HG03280 (cell line): Measurements from ENCODE around the gene TKT.

Experiments used
- ATAC-seq: cut with Tn5 transposase; IDR thresholded peaks from one replicate; pipeline ENCODE4 v1.9.1; 2021; ENCODE audit warnings: mild to moderate bottlenecking, moderate library complexity; ENCODE audit not compliant: unreplicated experiment

TKT gene

DNA sequence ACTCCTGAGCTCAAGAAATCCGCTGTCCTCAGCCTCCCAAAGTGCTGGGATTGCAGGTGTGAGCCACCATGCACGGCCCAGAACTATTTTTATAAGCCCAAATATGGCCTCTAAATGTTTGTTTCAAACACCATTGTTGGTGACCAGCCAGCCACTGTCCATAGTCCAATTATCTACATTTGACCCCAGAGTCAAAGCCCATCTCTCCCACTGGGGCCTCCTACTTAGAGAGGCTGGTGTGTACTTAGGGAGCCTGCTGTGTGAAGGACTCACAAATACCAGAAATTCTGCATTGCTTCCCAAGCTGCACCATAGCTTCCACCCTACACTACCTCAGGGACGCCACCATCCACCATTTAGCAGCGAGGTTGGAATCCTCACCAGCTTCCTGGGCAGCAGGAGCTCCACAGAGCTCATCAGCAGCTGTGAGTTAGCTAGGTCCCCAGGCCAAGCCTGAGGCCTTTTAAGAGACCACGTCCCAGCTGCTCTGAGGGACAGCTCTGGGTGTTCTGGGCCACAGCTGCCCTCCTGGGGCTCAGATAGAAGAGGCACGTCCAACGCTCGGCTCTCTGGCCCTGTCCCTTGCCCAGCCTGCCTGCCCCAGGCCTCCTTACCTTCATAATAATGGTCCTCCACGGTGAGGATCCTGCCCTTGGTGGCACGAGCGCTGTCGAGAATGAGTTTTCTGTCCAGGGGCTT is 29.5 kb downstream of the TKT start:
- no peak for ATAC-seq

DNA sequence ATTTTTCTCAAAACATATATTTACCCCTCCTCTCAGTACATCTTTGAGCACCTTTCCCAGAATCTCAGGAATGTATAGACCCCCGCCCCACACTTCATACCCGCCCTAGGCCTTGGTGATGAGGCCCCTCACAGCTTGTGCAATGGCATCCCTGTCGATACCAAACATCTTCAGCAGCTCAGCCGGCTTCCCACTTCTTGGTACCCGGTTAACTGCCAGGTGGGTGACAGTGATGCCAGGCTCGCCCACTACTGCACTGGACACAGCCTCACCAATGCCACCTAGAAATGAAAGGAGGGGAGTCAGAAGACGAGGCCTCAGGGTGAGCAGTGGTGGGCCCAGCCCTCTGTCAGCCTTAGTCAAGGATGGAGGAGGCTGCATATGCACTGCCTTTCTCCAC is 30.2 kb downstream of the TKT start:
- ATAC-seq = no peak

DNA sequence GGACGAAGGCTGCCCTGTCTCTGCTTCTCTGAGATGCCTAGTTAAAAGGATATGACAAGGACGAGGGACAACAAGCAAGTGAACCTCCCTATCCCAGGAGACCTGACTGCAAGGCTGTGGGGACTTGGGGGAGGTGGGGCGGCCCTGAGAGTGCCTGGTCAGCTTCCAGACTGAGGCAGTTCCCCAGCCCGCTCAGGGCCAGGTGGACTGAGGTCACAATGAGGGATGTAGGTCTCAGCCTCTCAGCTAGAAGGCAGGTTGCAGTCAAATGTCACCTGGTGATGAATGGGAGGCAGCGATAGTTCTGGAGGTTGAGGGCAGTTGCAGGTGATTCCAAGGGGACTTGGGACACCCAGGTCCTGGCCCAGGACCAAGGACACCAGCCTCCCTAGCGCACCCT is 30.6 kb downstream of the TKT start:
- no peak for ATAC-seq

DNA sequence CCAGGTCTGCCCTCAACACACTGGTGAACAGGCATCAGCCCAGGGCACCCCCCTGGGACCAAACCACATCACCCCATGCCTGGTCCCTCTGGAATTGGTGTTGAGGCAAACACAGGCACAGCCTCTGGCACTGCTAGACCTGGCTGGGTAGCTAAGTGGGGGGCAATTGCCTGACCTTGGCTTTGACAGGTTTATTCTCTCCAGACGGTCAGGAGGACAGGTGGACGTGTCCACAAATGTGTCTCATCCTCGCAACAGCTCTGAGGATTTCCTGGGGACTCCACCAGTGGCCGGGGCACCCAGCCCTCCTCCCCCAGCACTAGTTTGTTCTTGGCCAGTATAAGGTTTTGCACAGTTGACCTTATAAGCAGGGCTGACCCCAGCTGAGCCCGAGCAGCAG is 31.3 kb downstream of the TKT start:
- no peak for ATAC-seq

DNA sequence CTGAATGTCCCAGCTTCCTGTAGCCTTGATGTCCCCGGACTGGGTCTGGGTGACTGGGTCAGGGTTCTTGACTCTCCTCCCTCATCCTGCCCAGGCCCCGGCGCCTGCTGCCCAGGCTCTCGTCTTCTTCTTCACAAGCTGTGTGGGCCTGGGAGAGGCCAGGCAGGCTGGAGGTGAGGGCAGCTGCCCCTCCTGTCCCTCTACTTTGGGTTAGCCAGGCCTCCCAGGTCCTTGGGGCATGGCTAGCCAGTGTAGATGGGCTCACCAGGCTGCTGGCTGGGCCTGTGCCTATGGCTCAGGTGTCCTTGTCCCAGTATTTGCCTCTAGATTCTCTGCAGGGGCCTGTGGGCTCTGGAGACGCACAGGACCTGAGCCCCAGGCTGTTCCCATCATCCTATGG is 31.8 kb downstream of the TKT start:
- no peak for ATAC-seq

DNA sequence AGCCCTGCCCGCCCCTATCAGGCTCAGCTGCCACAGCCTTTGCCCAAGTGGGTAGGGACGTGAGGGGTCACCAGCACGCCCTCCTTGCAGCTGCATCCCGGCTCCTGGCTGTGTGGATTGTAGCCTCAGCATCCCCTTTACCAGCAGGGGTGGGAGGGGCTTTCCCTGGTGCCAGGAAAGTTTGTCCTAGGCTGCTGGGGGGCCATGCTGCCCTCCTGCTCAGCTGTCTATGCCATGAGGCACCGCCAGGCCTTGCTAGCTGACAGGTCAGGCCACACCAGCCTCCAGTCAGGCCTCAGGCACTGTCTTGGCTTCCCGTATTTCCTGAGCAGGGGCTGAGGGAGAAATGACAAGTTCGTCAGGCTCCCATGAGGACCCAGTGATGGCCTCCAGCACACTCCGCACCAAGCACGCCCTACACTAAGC is 32.3 kb downstream of the TKT start:
- ATAC-seq = no peak

DNA sequence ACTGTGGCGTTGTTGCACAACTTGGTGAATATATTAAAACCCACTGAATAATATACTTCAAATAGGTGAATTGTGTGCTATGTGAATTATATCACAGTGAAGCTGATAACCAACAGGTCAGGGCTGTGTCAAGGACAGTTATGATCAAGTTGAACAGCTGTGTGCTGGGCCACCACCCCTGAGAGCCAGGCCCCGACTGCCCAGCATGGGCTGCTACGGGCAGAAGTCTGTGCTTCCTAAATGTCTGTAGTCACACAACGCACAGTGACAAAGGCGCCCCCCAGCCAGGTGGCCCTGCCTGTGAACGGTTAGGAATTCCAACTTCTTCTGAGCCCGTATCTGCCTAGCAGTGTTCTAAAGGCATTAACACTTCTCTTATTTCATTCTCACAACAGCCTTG is 32.8 kb downstream of the TKT start:
- ATAC-seq = no peak

DNA sequence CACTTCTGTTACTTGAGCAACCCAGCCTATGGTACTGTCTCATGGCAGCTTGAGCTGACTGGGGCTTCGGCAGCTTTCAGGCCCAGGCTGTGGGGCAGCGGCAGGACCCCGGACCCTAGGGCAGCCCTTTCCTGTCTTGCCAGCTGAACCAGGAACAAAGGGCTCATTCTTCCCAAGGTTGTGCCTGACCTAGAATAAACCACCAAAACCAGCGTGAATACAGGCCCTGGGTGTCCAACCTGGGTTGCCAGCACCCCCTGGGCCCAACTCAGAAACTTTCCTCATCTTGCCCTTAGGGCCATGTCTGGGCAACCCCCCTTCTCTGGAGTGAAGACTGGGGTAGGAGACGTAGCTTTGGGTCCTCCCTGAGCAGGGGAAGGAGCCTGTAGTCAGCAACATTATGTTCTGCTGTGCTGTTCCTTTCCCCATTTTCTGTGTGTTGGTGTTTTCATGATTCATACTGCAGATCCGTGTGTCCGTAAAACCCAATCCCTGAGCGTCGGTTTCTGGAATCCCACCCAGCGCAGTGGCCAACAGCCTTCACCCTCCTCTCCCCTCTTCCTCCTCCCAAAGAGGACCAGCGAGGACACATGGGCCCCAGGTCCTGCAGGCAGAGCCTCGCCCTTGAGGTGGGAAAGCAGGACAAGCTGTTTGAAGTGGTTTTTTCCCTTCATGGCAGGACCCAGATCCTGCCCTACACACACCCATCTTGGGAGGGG is 33.5 kb downstream of the TKT start:
- ATAC-seq = no peak

DNA sequence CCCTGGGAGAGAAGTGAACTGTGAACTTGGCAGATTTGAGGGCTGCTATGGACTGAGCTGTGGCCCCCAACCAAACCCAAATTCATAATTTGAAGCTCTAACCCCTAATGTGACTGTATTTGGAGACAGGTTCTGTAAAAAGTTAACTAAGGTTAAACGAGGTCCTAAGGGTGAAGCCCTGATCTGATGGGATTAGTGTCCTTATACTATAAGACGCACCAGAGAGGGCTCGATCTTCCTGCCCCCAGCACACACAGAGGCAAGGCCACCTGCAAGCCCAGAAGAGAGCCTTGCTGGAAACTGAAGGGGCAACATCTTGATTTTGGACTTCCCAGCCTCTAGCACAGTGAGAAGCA is 34.0 kb downstream of the TKT start:
- ATAC-seq = no peak

DNA sequence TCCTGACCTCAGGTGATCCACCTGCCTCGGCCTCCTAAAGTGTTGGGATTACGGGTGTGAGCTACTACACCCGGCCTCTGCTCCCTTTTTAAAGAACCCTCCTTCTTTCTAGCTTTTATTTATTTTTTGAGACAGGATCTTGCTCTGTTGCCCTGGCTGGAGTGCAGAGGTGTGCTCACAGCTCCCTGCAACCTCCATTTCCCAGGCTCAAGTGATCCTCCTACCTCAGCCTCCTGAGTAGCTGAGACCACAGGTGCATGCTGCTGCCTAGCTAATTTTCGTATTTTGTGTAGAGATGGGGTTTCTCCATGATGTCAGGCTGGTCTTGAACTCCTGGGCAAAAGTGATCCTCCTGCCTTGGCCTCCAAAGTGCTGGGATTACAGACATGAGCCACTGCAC is 34.5 kb downstream of the TKT start:
- ATAC-seq = no peak

DNA sequence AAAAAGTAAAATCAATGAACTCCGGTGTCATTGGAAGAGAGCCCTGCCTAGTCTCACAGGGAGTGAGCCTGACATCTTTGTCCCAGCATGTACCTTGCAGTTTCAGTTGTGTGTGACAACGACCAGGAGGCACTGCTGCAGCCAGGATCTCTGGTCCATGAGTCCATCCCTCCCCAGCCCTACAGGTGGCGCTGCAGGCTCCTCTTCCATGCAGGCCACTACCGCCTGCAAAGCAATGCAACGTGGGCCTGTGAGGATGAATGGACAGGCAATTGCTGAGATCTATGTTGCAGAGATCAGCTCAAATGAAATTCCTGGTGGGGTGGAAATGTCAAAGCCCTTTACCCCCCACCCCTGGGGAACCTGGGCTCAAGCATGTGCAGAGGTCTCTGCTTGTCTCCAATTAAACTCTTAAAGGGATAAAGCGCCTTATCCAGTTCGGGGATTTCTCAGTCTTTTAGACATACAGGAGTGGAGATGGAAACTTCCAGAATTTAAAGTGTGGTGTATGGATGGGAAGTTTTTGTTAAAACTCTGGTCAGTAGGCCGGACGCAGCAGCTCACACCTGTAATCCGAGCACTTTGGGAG is 35.8 kb downstream of the TKT start:
- peak; percentile 84 for ATAC-seq

DNA sequence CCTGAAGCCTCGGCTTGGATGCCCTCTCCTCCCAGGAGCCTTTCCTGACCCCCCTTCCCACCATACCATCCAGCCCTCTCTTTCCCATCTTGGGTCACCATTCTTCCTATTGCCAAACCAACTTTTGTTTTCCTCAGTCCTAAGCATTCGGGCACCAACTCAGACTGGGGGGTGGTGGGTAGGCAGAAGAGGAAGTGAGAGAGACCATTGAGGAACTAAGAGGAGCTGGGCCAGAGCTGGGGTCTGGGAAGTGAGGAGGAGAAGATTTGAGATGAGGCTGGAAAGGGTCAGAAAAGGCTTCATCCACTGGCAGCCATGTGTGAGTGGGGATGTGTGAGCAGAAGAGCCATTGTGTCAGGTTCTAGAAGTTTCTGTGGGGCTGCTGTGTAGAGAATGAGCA is 37.7 kb downstream of the TKT start:
- ATAC-seq = no peak

DNA sequence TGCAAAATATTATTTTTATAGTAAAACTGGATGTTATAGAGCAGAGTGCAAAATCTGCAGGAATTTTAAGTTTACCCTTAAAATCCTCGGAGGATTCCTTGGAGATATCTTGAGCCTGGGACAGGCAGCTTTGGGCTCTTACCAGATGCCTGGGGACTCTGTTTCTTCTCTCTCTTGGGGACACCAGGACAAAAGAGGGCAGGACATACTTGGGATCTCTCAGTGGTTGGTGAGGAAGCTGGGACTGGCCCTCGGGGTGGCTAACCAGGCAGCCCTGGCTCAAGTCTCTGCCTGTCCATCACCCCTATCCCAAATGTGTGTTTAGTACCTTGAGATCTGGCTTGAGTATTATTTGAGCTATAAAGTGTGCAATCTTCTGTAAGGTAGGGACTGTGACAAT is 38.6 kb downstream of the TKT start:
- ATAC-seq = no peak

DNA sequence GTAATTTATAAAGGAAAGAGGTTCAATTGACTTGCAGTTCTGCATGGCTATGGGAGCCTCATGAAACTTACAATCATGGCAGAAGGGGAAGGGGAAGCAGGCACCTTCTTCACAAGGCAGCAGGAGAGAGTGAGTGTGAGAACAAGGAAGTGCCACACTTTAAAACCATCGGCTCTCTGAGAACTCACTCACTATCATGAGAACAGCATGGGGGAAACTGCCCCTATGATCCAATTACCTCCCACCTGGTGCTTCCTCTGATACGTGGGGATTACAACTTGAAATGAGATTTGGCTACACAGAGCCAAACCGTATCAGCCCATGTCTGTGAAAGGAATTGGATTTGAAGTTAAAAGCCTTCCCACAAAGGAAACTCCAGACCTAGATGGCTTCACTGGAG is 39.1 kb downstream of the TKT start:
- ATAC-seq = no peak

DNA sequence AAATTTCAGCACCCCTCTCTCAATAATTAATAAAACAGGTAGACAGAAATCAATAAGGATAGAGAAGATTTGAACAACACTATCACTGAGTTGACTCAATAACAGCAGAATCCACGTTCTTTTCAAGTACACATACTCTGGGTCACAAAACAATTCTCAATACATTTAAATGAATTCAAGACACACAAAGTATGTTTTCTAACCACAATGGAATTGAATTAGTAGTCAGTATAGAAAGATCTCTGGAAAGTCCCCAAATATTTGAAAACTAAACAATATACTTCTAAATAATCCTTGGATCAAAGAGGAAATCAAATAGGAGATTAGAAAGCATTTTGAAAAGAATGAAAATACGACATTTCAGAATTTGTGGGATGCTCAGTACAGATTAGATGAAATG is 40.0 kb downstream of the TKT start:
- ATAC-seq = no peak

DNA sequence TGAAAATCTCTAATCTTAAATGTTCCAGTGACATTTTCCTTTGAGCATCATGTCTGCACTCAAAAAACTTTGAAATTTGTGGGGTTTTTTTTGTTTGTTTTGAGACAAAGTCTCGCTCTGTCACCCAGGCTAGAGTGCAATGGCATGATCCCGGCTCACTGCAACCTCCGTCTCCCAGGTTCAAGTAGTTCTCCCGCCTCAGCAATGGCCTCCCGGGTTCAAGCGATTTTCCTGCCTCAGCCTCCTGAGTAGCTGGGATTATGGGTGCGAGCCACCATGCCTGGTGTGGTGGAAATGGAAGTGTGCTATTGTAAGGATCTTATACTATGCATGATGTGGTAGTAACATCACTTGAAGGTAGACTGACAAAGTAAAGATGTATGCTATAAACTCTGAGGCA is 42.5 kb downstream of the TKT start:
- ATAC-seq = no peak

DNA sequence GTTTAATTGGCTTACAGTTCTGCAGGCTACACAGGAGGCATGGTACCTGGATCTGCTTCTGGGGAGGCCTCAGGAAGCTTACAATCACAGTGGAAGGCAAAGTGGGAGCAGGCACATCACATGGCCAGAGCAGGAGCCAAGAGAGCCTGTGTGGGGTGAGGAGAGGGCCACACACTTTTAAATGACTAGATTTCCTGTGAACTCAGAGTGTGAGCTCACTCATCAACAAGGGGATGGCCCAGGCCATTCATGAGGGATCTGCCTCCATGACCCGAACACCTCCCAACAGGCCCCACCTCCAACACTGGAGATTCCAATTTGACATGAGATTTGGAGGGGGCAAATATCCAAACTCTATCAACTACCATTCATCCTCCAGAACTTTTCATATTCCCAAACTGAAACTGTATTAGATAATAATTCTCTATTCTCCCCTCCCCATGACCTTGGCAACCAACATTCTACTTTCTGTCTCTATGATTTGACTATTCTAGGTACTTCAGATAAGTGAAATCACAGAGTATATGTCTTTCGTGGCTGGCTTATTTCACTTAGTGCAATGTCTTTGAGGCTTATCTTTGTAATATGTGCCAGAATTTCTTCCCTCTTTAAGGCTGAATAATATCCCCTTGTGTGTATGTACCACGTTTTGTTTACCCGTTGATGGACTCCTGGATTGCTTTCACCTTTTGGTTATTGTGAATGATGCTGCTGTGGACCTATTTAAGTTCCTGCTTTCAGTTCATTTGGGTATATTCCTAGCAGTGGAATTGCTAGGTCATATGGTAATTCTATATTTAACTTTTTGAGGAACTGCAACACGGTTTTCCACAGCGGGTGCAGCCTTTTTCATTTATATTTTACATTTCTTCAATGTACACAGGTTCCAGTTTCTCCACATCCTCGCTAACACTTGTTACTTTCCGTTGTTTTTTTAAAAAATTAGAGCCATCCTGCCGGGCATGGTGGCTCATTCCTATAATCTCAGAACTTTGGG is 43.8 kb downstream of the TKT start:
- ATAC-seq = no peak

DNA sequence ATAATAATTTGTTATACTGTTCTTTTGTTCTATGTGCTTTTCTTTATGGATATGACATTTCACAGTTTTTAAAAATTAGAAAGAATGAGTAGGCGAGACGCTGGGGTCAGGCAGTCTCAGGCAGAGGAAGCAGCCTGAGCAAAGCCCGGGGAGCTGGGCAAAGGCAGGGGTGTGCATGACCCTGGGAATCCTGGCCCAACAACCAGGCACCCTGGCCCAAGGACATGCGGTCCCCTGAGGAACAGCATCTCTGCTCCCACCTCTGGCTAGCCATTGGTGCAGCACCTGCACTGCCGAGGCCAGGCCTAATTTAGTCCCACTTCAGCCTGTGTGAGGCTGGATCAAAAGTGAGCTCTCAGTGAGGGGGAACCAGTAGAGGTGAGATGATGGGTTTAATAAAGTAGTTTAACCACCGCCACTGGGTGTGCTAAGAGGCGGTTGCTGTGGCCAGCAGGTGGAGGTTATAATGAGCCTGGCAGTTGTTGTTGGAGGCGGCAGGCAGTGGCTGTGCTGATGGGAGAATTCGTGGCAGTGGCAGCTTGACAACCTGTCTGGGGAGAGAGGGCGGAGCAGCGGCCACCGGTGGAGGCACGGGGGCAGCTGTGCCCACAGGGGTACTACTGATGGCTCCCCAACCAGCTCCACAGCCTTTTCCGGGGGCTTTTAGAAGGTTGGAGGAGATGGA is 53.3 kb downstream of the TKT start:
- no peak for ATAC-seq

DNA sequence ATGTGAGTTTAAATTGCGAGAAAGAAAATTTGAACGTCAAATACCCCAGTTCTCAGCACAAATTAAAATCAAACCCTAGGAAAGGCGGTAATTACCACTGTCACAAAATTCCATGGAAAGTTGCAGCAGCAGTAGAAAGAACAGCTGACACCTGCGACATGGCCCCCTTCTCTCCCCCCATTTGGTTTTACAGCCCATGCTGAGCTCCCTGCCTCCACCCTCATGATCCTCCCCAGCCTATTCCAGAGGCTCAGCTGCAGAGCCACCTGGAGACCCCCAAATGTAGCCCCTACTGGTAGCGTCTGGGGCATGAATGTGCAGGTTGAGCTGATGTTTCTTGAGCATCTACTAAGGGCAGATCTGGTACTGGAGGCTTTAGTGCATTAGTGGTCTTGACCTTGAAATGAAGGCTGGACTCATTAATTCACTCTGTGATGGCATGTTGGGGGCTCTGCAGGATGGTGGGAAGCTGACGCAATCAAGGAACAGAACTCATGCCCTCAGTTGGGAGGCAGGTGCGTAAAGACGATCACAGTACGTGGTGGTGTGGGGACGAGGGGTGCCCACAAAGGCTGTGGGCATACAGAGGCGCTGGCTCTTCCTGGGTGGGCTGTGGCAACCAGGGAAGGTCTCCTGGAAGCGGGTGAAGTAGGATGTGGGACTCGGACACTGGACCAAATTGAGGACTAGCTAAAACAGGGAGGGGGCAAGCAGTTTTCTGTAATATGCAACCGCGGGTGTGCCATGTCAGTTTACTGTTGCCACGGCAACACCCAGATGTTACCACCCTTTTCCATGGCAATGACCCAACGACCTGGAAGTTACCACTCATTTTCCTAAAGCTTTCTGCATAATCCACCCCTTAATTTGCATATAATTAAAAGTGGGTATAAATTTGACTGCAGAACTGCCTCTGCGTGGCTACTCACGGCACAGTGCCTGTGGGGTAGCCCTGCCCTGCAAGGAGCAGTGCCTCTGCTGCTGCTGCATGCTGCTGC is 55.0 kb downstream of the TKT start:
- ATAC-seq = no peak

DNA sequence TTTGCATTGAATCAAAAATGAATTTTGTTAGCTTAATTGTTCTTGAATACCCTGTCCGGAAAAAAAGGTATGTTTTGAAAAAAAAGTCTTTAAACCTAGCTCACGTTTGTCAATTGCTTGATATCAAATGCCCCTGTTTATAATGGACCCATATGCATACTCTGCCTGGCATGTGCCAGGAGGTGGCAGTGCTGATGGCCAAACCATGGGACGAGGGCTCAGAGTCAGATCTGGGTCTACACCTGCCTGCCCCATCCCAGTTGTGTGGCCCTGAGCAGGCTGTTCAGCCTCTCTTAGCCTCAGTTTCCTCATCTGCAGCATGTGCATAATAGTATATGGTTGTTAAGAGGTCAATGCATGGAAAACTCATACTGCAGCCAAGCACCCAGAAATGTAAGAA is 56.0 kb downstream of the TKT start:
- ATAC-seq = no peak
